ENCODE measurements around the gene POT1. TPM values are rescaled to one million over a fixed set of nuclear protein-coding genes. Genes with fewer than 3 reads are reported as not detected.
A peak's percentile ranks its signal among the peaks of the same experiment; 100 is the strongest.

Gene POT1
- total RNA-seq, 3 donors from 2014 or later: 12.1 to 13.9 (median 13.7) TPM

DNA sequence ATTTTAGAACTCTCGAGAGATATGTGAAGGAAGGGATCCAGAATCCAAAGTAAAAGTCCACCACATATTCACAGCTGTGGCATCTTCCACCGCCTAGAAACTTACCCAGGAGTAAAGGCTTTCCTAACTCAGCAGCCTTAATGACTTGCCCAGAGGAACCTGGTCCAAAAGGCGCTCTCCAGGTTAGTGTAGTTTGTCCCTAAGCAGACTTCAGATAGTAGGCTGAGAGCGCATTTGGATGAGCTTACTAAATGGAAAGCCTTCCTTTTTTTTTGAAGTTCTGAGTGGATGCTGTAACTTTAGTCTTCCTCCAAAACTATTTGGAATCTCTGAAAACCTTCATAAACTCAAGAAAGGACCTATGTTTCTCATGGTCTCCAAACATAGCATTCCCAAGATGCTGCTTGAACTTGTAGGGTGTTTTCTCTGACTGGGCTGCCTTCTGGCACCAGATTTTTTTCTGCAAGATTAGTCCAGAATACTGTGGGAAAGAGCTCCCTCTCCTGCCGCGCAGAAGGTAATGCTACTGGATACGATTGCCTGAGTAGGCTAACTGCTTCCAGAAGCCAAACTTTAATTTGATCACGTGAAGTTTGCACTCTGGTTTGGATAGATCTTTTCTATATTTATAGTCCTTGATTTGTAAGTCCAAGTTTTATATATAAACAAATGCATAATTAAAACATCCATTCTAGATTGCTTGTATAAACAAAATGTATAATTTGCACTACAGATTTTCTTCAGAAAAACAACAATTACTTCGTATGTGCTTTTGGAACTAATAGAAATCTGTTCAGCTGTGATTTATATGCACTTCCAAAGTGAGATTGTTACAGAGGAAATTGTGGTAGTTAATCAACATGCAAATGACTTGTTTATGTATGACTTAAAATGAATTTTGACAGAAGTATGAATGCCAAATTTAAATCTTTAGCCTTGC is 144.5 kb downstream of the POT1 start:
- TF ChIP-seq, protein P1, sequence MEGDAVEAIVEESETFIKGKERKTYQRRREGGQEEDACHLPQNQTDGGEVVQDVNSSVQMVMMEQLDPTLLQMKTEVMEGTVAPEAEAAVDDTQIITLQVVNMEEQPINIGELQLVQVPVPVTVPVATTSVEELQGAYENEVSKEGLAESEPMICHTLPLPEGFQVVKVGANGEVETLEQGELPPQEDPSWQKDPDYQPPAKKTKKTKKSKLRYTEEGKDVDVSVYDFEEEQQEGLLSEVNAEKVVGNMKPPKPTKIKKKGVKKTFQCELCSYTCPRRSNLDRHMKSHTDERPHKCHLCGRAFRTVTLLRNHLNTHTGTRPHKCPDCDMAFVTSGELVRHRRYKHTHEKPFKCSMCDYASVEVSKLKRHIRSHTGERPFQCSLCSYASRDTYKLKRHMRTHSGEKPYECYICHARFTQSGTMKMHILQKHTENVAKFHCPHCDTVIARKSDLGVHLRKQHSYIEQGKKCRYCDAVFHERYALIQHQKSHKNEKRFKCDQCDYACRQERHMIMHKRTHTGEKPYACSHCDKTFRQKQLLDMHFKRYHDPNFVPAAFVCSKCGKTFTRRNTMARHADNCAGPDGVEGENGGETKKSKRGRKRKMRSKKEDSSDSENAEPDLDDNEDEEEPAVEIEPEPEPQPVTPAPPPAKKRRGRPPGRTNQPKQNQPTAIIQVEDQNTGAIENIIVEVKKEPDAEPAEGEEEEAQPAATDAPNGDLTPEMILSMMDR (IDR thresholded peaks at IDR 0.05): peak; percentile 51
- H3K9me3 ChIP-seq: no peaks in the 10 kb centered on the region
- no peaks in the 10 kb centered on the region for H3K36me3 ChIP-seq (ENCODE audit: low read depth)
- H3K4me1 ChIP-seq (ENCODE audit: low read depth): no peaks in the 10 kb centered on the region
- ATAC-seq (peak; percentile 80), DNase-seq (peak in 1 of 3 donors; percentile 20)
- intact Hi-C loops (cut with DNase I, micrococcal nuclease): loop anchor here in 1 of 2 donors (10.0 kb wide), 1 partner anchor 630 kb away; no protein-coding TSS in a partner anchor
- H3K4me3 ChIP-seq: no peak overlapping the region

- H3K4me1 ChIP-seq (ENCODE audit: low read depth): no peaks in the 10 kb centered on the region
- ATAC-seq (no peak), DNase-seq (no peak)
- H3K36me3 ChIP-seq (ENCODE audit: low read depth): no peaks in the 10 kb centered on the region
- H3K9me3 ChIP-seq: no peaks in the 10 kb centered on the region
- no peak overlapping the region for H3K4me3 ChIP-seq
- intact Hi-C loops (cut with DNase I, micrococcal nuclease): loop anchor here in 1 of 2 donors (10.0 kb wide), 1 partner anchor 628 kb away; no protein-coding TSS in a partner anchor
- TF ChIP-seq, protein P1 (IDR thresholded peaks at IDR 0.05): no peak
These were observed 146.4 kb downstream of the POT1 start for GRCh38 chr7:124783271-124783670.

- Histone ChIP-seq H3K9me3 (no peaks in the 10 kb centered on the region), H3K36me3 (ENCODE audit: low read depth) (no peaks in the 10 kb centered on the region), H3K4me3 (no peak overlapping the region), H3K4me1 (ENCODE audit: low read depth) (no peaks in the 10 kb centered on the region)
- ATAC-seq (no peak), DNase-seq (no peak)
- TF ChIP-seq, protein P1 (IDR thresholded peaks at IDR 0.05): no peak
- intact Hi-C loops (cut with DNase I, micrococcal nuclease): loop anchor here in 1 of 2 donors (10.0 kb wide), 1 partner anchor 627 kb away; no protein-coding TSS in a partner anchor
These were observed 147.5 kb downstream of the POT1 start for GRCh38 chr7:124781907-124782734.

GRCh38 chr7:124781418-124781817 is 148.2 kb downstream of the POT1 start:
- Histone ChIP-seq H3K4me3 (no peak overlapping the region), H3K36me3 (ENCODE audit: low read depth) (no peaks in the 10 kb centered on the region), H3K4me1 (ENCODE audit: low read depth) (no peaks in the 10 kb centered on the region), H3K9me3 (no peaks in the 10 kb centered on the region)
- TF ChIP-seq, protein P1 (IDR thresholded peaks at IDR 0.05): no peak
- DNase-seq (no peak), ATAC-seq (no peak)
- intact Hi-C loops (cut with DNase I, micrococcal nuclease): loop anchor here in 1 of 2 donors (10.0 kb wide), 1 partner anchor 627 kb away; no protein-coding TSS in a partner anchor

DNA sequence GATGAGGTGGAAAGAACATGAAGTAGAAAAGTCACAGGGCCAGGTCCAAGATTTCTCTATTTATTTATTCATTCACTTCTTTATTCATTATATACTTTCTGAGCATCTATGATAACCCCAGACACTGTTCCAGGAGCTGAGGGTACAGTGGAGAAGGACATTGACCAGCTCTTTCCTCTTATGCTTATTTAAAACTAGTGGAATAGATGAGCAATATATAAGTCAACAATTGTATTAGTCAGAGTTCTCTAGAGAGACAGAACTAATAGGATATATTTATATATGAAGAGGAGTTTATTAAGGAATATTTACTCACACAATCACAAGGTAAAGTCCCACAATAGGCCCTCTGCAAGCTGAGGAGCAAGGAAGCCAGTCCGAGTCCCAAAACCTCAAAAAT is 149.0 kb downstream of the POT1 start:
- TF ChIP-seq, protein P1 (IDR thresholded peaks at IDR 0.05): no peak
- Histone ChIP-seq H3K4me3 (no peak overlapping the region), H3K4me1 (ENCODE audit: low read depth) (no peaks in the 10 kb centered on the region), H3K36me3 (ENCODE audit: low read depth) (no peaks in the 10 kb centered on the region), H3K9me3 (no peaks in the 10 kb centered on the region)
- ATAC-seq (no peak), DNase-seq (no peak)
- intact Hi-C loops (cut with DNase I, micrococcal nuclease): loop anchor here in 1 of 2 donors (10.0 kb wide), 1 partner anchor 626 kb away; no protein-coding TSS in a partner anchor

Data from mucosa of descending colon (tissue), 3 donors.